Effector memory CD8-positive, alpha-beta T cell (primary cell): ENCODE results near the gene CPNE1.
A peak's percentile ranks its signal among the peaks of the same experiment; 100 is the strongest.
"Not testable (repeated sequence)": the region's sequence is repeated elsewhere in the genome, so short reads cannot be mapped to it uniquely, and the experiment has no call there.

Experiments
- ATAC-seq: fragments of 150-1000 bp; cut with Tn5 transposase; replicated peaks from 2 replicates; pipeline ENCODE4 v1.10.0; 2021; ENCODE audit warnings: mild to moderate bottlenecking, moderate library complexity
- DNase-seq, 3 experiments: peaks; one replicate each; pipeline ENCODE4 v3.0.0; 2021
- H3K27ac Mint-ChIP-seq, 2 donors: one replicate each; pipeline ENCODE4 v1.8.0; 2022; ENCODE audit warnings: mild to moderate bottlenecking in 2 of 2, mixed read lengths in 2 of 2, moderate library complexity in 2 of 2
- H3K27me3 Mint-ChIP-seq, 2 donors: one replicate each; pipeline ENCODE4 v1.8.0; 2022; ENCODE audit warnings: mixed read lengths in 2 of 2
- H3K36me3 Mint-ChIP-seq: one replicate; pipeline ENCODE4 v1.8.0; 2022; ENCODE audit warnings: mild to moderate bottlenecking, moderate library complexity, mixed read lengths; ENCODE audit not compliant: insufficient read depth
- H3K4me1 Mint-ChIP-seq, 2 donors: one replicate each; pipeline ENCODE4 v1.8.0; 2022; ENCODE audit warnings: low read depth in 2 of 2, mixed read lengths in 2 of 2
- H3K4me3 Mint-ChIP-seq, 2 donors: one replicate each; pipeline ENCODE4 v1.8.0; 2022; ENCODE audit warnings: mild to moderate bottlenecking in 2 of 2, mixed read lengths in 2 of 2, moderate library complexity in 2 of 2
- H3K9me3 Mint-ChIP-seq, 2 donors: one replicate each; pipeline ENCODE4 v1.8.0; 2022; ENCODE audit warnings: mixed read lengths in 2 of 2
- total RNA-seq, 9 experiments: gene quantifications; one replicate each; lab custom pipeline; 2026; lab: John Stamatoyannopoulos, UW

CPNE1 gene
- 70.7 to 149 (median 106) reads per million in 9 experiments for total RNA-seq

DNA sequence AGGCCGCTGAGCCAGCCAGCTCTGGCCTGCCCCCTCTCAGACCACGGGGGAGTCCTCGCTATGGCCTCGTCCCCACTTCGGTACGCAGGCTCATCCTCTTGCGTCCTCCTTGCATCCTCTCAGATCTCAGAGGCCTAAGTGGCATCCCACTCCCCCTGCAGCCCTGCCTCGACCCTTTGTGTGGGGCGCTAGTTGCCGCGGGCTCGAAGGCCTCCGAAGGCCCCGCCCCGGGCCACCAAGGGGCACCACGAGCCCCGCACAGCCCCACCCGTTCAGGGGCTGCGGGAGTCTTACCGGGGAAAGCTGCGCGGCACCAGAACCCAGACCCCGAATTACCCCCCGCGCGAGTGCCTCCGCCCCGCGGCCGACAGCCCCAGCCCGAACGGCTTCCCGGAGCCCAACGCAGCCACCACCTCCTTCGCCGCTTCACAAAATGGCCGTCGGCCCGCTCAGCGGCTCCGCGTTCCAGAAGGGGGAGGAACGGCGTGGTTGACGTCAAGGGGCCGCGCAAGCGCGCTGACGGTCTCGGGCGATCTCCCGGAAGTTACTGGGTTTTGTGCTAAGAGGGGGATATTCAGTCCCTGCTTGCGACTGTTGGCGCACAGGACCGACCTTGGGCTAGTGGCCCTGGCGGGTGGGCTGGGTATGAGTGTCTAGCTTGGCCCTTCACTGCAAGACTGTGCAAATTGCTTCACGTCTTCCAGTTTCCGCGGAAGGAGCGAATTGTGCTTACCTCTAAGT lies at the start of gene CPNE1, which contains the start of gene RBM12:
Gene CPNE1 (minus strand): TSS at position 435 of the 741 bp plus-strand sequence. CDS start 31,977 bp downstream, outside the sequence.
Gene RBM12 (minus strand): TSS at position 435 of the 741 bp plus-strand sequence. CDS start 9,578 bp downstream, outside the sequence.
- Mint-ChIP-seq H3K4me3 (peak within 1 kb of the TSS; percentile 97 to 98), H3K36me3 (peaks cover 42% of the 10 kb centered on the region), H3K27ac (peak within 1 kb of the TSS; percentile 98 to 99)

DNA sequence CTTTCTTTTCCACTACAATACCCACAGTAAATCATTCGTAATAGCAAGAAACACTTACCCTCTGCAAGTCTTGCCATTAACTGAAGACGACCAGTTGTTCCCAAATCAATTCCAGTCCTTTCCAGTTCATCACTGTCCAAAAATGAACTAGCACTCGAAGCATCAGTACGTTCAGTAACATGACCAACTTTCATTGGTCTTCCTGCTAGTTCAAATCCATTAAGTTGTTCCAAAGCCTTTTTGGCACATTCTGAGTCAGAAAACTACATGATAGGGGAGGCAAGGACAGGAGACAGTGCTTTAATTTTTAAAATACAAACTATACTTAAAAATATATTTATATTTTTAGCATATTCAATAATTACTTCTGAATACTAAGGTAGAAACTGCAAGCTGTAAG lies 49.4 kb upstream of the CPNE1 start:
- ATAC-seq (no peak), DNase-seq (no peak)
- peaks cover 100% of the 10 kb centered on the region for H3K36me3 Mint-ChIP-seq
- H3K4me3 Mint-ChIP-seq: peak overlapping the region in 1 of 2 donors; percentile 11
- no peaks in the 10 kb centered on the region for H3K9me3 Mint-ChIP-seq
- peaks cover 34 to 58% of the 10 kb centered on the region in 2 donors for H3K4me1 Mint-ChIP-seq
- H3K27ac Mint-ChIP-seq: no peak overlapping the region
- H3K27me3 Mint-ChIP-seq: no peaks in the 10 kb centered on the region

More for the DNA sequence above, at the start of gene CPNE1, which contains the start of gene RBM12:
- Mint-ChIP-seq H3K4me1 (peaks cover 44 to 48% of the 10 kb centered on the region in 2 donors), H3K27me3 (no peaks in the 10 kb centered on the region), H3K9me3 (no peaks in the 10 kb centered on the region)
- ATAC-seq (peak; percentile 74), DNase-seq (peak; percentile 90 to 93 (median 93))

DNA sequence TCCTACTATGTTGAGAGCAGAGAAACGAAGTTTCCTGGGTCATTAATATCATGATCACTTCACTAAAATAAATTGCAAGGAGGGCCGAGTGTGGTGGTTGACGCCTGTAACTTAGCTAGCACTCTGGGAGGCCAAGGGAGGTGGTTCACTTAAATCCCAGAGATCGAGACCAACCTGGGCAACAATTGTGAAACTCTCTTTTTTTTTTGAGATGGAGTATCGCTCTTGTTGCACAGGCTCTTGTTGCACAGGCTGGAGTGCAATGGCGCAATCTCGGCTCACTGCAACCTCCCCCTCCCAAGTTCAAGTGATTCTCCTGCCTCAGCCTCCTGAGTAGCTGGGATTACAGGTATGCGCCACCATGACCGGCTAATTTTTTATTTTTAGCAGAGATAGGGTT lies 48.4 kb upstream of the CPNE1 start:
- H3K27me3 Mint-ChIP-seq, H3K9me3 Mint-ChIP-seq, DNase-seq, ATAC-seq: not testable (repeated sequence)
- Mint-ChIP-seq H3K4me3 (peak overlapping the region; percentile 8 to 14), H3K36me3 (peaks cover 100% of the 10 kb centered on the region), H3K27ac (peak overlapping the region in 1 of 2 donors; percentile 53), H3K4me1 (peaks cover 34 to 59% of the 10 kb centered on the region in 2 donors)

DNA sequence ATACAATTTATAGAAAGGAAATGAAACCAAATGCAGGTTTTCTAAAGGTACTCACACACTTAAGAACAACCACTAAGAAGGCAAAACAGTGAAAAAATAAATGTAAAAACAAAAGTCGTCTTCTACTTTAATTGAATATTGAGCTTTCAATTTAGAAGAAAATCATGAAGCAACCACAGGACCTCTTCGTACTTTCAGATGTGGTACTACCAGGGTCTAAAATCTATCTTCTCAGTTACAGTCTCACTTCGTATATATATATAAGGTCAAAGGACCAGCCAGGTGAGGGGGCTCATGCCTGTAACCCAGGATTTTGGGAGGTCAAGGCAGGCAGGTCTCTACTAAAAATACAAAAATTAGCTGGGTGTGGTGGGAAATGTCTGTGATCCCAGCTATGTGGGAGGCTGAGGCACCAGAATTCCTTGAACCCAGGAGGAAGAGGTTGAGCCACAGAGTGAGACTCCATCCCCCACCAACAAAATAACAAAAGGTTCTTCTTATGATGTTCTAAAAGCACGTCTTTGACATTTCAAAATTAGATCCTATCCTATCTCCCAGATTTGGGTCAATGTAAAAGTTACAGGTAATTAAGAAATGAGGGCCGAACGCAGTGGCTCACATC lies 47.0 kb upstream of the CPNE1 start:
- Mint-ChIP-seq H3K4me1 (peaks cover 30 to 48% of the 10 kb centered on the region in 2 donors), H3K27me3 (no peaks in the 10 kb centered on the region), H3K4me3 (peak overlapping the region; percentile 57 to 62), H3K36me3 (peaks cover 98% of the 10 kb centered on the region), H3K9me3 (no peaks in the 10 kb centered on the region), H3K27ac (peak overlapping the region; percentile 52 to 77)
- ATAC-seq: no peak
- DNase-seq: no peak

DNA sequence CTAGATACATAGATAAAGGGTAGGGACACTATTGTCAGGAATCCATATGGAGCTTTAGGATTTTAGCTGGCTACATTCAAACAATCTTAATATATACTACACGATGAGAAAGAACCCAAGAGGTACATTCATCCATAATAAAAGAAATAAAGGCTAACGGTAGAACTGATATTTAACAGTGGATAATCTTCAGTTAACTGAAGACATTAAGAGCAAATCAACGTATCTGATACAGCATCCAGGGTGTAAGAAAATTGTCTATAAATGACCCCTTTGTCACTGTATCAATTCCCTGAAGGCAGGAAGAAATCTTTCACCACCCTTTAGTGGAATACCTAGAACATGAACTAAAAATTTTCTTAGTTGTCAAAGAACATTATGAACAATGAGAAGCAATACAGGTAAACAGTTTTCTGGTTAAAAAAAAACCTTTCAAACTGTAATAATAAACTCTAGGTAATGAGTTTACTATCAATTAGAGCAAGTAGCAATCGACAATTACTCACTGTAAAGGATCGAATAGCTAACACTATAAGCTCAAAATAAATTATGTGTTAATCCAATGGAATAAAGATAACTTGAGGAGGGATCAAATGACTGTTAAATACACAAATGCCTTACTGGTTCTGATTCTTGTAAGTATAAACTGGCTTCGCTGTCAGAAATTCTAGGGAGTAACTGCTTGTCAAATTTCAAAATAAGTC lies 46.3 kb upstream of the CPNE1 start:
- peaks cover 98% of the 10 kb centered on the region for H3K36me3 Mint-ChIP-seq
- ATAC-seq: no peak
- H3K4me1 Mint-ChIP-seq: peaks cover 30 to 51% of the 10 kb centered on the region in 2 donors
- no peak for DNase-seq
- no peaks in the 10 kb centered on the region for H3K27me3 Mint-ChIP-seq
- peak overlapping the region; percentile 57 to 62 for H3K4me3 Mint-ChIP-seq
- peak overlapping the region; percentile 77 to 81 for H3K27ac Mint-ChIP-seq
- no peaks in the 10 kb centered on the region for H3K9me3 Mint-ChIP-seq

DNA sequence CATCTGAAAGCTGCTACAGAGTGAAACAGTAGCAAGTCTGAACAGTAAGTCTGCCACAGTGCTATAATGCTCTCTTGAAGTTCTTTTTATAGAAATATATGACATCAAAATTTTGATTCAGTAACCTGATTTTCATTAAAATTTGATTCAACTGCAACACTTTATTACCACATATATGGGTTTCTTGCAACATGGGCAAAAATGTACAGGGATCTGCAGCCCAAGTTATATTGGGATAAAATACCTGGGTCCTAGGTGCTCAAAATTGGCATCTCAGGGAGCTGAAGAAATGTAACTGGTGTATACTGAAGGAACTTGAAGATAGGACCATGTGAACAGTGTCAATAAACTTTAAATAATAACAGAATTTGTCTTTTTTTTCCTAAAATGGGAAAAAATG lies 45.3 kb upstream of the CPNE1 start:
- Mint-ChIP-seq H3K4me1 (peaks cover 24 to 46% of the 10 kb centered on the region in 2 donors), H3K9me3 (no peaks in the 10 kb centered on the region), H3K27ac (peak overlapping the region in 1 of 2 donors; percentile 81), H3K4me3 (no peak overlapping the region), H3K36me3 (peaks cover 98% of the 10 kb centered on the region), H3K27me3 (no peaks in the 10 kb centered on the region)
- ATAC-seq (no peak), DNase-seq (no peak)

DNA sequence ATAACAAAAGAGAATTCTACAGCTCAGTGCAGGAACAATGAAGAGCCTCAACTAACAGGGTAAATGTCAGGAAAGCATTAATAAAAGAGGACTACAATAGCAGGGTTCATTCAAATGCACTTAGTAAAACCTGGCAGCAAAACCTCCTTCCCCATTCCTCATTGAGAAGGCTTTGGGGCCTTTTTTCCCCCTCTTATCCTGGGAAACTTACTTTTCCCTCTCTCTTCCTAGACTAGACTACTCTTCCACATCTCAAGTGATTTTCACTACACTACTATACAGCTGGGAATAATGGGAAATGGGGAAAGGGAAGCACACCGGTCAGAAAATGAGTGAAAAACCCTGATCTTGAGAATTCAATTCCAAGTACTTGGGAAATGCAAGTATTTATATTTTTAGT lies 44.6 kb upstream of the CPNE1 start:
- Mint-ChIP-seq H3K4me1 (peaks cover 24 to 47% of the 10 kb centered on the region in 2 donors), H3K9me3 (no peaks in the 10 kb centered on the region), H3K36me3 (peaks cover 98% of the 10 kb centered on the region), H3K27me3 (no peaks in the 10 kb centered on the region), H3K4me3 (peak overlapping the region in 1 of 2 donors; percentile 18), H3K27ac (peak overlapping the region; percentile 67 to 81)
- DNase-seq (no peak), ATAC-seq (no peak)

DNA sequence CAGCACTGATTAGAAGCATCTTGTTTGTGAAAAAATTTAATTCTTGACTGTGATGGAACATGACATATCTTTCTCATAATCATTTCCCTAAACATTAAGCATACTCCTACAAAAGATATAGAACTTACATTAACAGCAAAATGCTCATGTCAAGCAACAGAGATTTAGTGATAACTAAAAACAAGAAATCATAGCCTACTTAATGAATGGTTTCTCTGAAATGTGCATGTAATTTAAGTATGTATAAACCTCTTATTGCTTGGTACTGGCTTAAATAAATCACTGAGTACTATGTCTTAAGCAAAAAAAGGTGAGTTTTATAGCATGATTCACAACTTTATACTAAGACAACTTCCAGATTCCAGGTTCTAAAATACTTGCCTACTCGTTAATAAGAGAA lies 43.8 kb upstream of the CPNE1 start:
- ATAC-seq: no peak
- Mint-ChIP-seq H3K27me3 (no peaks in the 10 kb centered on the region), H3K9me3 (no peaks in the 10 kb centered on the region), H3K36me3 (peaks cover 98% of the 10 kb centered on the region), H3K4me1 (peaks cover 23 to 50% of the 10 kb centered on the region in 2 donors), H3K4me3 (no peak overlapping the region), H3K27ac (no peak overlapping the region)
- no peak for DNase-seq

DNA sequence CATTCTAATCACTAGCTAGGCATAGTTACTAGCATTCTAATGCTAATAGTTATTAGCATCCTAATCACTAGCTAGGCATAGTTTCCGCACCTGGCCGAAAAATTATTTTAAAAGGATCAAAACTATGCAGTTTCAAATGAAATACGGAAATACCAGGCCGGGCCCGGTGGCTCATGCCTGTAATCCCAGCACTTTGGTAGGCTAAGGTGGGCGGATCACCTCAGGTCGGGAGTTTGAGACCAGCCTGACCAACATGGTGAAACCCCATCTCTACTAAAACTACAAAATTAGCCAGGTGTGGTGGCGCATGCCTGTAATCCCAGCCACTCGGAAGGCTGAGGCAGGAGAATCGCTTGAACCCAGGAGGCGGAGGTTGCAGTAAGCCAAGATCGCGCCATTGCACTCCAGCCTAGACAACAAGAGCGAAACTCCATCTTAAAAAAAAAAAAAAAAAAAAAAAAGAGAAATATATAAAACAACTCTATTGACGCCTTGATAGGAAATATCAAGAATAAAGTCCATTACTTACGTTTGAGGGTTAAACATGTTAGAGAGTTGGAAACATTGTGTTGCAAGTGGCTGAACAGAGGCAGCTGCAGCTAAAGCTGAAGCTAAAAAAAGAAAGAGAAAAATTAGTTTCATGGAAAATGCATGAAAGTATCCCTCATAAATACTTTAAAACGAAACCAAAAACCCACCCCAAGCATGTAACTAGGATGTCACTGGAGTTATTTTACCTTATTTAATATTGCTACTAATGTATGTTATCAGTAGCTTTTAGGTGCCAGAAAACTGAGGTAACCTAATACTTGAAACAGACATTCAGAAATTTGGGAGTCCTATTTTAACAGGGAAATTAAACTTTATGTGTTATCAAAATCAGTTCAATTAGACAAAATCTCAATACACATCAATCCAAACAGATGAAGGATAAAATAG lies 42.2 kb upstream of the CPNE1 start:
- Mint-ChIP-seq H3K4me1 (peaks cover 20 to 47% of the 10 kb centered on the region in 2 donors), H3K36me3 (peaks cover 98% of the 10 kb centered on the region), H3K27ac (peak overlapping the region in 1 of 2 donors; percentile 35)
- H3K9me3 Mint-ChIP-seq, H3K4me3 Mint-ChIP-seq, DNase-seq, H3K27me3 Mint-ChIP-seq, ATAC-seq: not testable (repeated sequence)

DNA sequence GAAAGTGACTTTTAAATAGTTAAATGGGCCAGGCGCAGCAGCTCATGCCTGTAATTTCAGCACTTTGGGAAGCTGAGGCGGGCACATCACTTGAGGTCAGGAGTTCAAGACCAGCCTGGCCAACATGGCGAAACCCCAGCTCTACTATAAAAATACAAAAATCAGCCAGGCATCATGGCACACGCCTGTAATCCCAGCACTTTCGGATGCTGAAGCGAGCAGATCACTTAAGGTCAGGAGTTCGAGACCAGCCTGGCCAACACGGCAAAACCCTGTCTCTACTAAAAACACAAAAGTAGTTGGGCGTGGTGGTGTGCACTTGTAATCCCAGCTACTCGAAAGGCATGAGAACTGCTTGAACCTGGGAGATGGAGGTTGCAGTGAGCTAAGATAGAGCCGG lies 41.2 kb upstream of the CPNE1 start:
- not testable (repeated sequence) for H3K9me3 Mint-ChIP-seq, ATAC-seq, H3K27me3 Mint-ChIP-seq, DNase-seq
- Mint-ChIP-seq H3K4me3 (peak overlapping the region in 1 of 2 donors; percentile 12), H3K27ac (peak overlapping the region in 1 of 2 donors; percentile 32), H3K4me1 (peaks cover 10 to 37% of the 10 kb centered on the region in 2 donors), H3K36me3 (peaks cover 98% of the 10 kb centered on the region)

DNA sequence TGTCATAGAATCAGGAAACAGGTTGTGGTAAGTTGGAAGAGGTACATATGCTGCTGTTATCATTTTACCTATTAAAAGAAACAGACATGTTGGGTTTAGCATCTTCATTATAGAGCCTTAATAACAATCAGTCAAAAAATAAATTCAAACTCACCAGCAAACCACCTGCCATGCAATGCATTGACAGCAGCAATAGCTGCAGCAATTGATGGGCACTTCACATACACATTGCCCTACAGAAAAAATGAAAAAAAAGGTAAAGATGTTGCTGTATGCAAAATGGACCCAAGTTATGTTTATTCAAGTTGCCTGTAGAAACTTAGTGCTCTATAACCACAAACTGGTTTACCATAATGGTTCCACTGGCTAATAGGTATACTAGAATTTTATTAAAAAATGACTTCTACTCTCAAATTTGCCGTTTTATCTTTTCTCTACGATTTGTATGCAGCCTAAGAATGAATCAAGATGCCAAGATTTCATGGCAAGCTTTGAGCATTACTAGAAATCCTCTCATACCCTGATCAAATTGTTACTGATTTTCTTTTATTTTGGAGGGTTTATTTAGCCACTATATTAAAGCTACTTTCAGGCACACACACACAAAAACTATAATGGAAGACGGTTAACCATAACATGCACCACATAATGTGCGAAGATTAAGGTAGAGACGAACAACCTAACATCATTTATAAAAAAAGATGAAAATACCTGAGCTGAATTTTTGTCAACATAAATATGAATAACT lies 40.0 kb upstream of the CPNE1 start:
- DNase-seq: no peak
- no peak overlapping the region for H3K4me3 Mint-ChIP-seq
- H3K27ac Mint-ChIP-seq: peak overlapping the region in 1 of 2 donors; percentile 98
- H3K9me3 Mint-ChIP-seq: no peaks in the 10 kb centered on the region
- peaks cover 8 to 35% of the 10 kb centered on the region in 2 donors for H3K4me1 Mint-ChIP-seq
- H3K36me3 Mint-ChIP-seq: peaks cover 96% of the 10 kb centered on the region
- no peaks in the 10 kb centered on the region for H3K27me3 Mint-ChIP-seq
- ATAC-seq: no peak
